HL-60/S4 treated with retinoic acid at 250 ng/mL for 4 days and 3 days (cell line): ENCODE measurements around the gene RYR1.
"Not testable (repeated sequence)": the region's sequence is repeated elsewhere in the genome, so short reads cannot be mapped to it uniquely, and the experiment has no call there.

Experiments used
- in situ Hi-C: fragments of 300-500 bp; cut with MboI; formaldehyde crosslinking; loops from 2 replicates; pipeline ENCODE4 v1.7.0; 2022; ENCODE audit warnings: low sequenced_read_pairs

Gene RYR1

GRCh38 chr19:38531515-38531914 lies 98.0 kb downstream of the RYR1 start:
- in situ Hi-C loops, result no loop called here

GRCh38 chr19:38532939-38533338 lies 99.4 kb downstream of the RYR1 start:
- in situ Hi-C loops, result no loop called here

- in situ Hi-C loops, result no loop called here
Observed at GRCh38 chr19:38534574-38534973, 101.1 kb downstream of the RYR1 start.

GRCh38 chr19:38535212-38535611 lies 101.7 kb downstream of the RYR1 start:
- in situ Hi-C loops, result no loop called here

GRCh38 chr19:38537071-38537936 lies 103.8 kb downstream of the RYR1 start:
- in situ Hi-C loops, result no loop called here

- in situ Hi-C loops, result no loop called here
Observed at GRCh38 chr19:38538386-38538785, 104.9 kb downstream of the RYR1 start.

GRCh38 chr19:38538793-38539528 lies 105.5 kb downstream of the RYR1 start:
- in situ Hi-C loops, result no loop called here

- in situ Hi-C loops, result no loop called here
Observed at GRCh38 chr19:38539751-38540150, 106.3 kb downstream of the RYR1 start.

GRCh38 chr19:38542040-38542439 lies 108.5 kb downstream of the RYR1 start:
- in situ Hi-C loops, result no loop called here

GRCh38 chr19:38543286-38543806 lies 109.9 kb downstream of the RYR1 start:
- in situ Hi-C loops, result no loop called here

- in situ Hi-C loops, result no loop called here
Observed at GRCh38 chr19:38543807-38544568, 110.5 kb downstream of the RYR1 start.

GRCh38 chr19:38544569-38545315 lies 111.3 kb downstream of the RYR1 start:
- in situ Hi-C loops, result no loop called here

GRCh38 chr19:38545596-38545995 lies 112.1 kb downstream of the RYR1 start:
- in situ Hi-C loops, result no loop called here

- in situ Hi-C loops, result no loop called here
Observed at GRCh38 chr19:38547421-38547820, 113.9 kb downstream of the RYR1 start.

- in situ Hi-C loops, result no loop called here
Observed at GRCh38 chr19:38549061-38549460, 115.6 kb downstream of the RYR1 start.

- in situ Hi-C loops, result no loop called here
Observed at GRCh38 chr19:38549942-38550341, 116.5 kb downstream of the RYR1 start.

GRCh38 chr19:38550376-38550775 lies 116.9 kb downstream of the RYR1 start:
- in situ Hi-C loops, result no loop called here

- in situ Hi-C loops, result no loop called here
Observed at GRCh38 chr19:38551450-38551813, 117.9 kb downstream of the RYR1 start.

GRCh38 chr19:38553239-38553638 lies 119.7 kb downstream of the RYR1 start:
- in situ Hi-C loops, result not testable (repeated sequence)

GRCh38 chr19:38554676-38555141 lies 121.2 kb downstream of the RYR1 start:
- in situ Hi-C loops, result no loop called here
